ENCODE measurements around the gene SAXO1.
"Not testable (repeated sequence)": the region's sequence is repeated elsewhere in the genome, so short reads cannot be mapped to it uniquely, and the experiment has no call there.

Gene SAXO1

GRCh38 chr9:18969128-18969527, 63.9 kb downstream of the SAXO1 start:
- TF ChIP-seq Cebpa-rat (IDR thresholded peaks at IDR 0.05) = no peak
- no peaks in the 10 kb centered on the region for H3K27me3 ChIP-seq
- H3K36me3 ChIP-seq = no peaks in the 10 kb centered on the region
- H3K4me3 ChIP-seq = no peak overlapping the region
- no peak overlapping the region for H3K27ac ChIP-seq
- H4K20me1 ChIP-seq = no peaks in the 10 kb centered on the region
- no peak overlapping the region for H3K9ac ChIP-seq
- peaks cover 21 to 46% (median 27%) of the 10 kb centered on the region in 11 experiments for H3K9me3 ChIP-seq (replicated peaks in 1 of 11)
- no peaks in the 10 kb centered on the region for H3K4me1 ChIP-seq
- H3K4me2 ChIP-seq = no peak overlapping the region

- Histone ChIP-seq H3K9me3 (replicated peaks in 1 of 11) (0 out of 22 replicates have a peak, but pooled peaks cover 0 to 2% (median 0%) of the 10 kb centered on the region in 11 experiments), H3K36me3 (no peaks in the 10 kb centered on the region), H3K9ac (no peak overlapping the region), H3K27me3 (no peaks in the 10 kb centered on the region), H3K4me2 (no peak overlapping the region), H4K20me1 (no peaks in the 10 kb centered on the region), H3K4me3 (no peak overlapping the region), H3K27ac (no peak overlapping the region), H3K4me1 (peaks cover 0 to 8% (median 6%) of the 10 kb centered on the region in 10 experiments; a peak in 13 of 20 replicates)
- TF ChIP-seq Cebpa-rat (IDR thresholded peaks at IDR 0.05) = no peak
Measured at GRCh38 chr9:18955626-18956025, 77.4 kb downstream of the SAXO1 start.

- H4K20me1 ChIP-seq = no peaks in the 10 kb centered on the region
- H3K4me2 ChIP-seq = peak overlapping the region in 7 of 11 experiments; percentile 4 to 55 (median 35); a peak in 10 of 22 replicates
- H3K9ac ChIP-seq = no peak overlapping the region
- H3K36me3 ChIP-seq = no peaks in the 10 kb centered on the region
- no peak for TF ChIP-seq Cebpa-rat (IDR thresholded peaks at IDR 0.05)
- H3K4me3 ChIP-seq = no peak overlapping the region
- H3K4me1 ChIP-seq = peaks cover 21 to 44% (median 33%) of the 10 kb centered on the region in 10 experiments
- H3K27ac ChIP-seq = 0 out of 22 replicates have a peak overlapping the region, but pooled peaks of 2 of the 11 experiments have one; percentile 1 to 15
- 0 out of 22 replicates have a peak, but pooled peaks cover 0 to 6% (median 0%) of the 10 kb centered on the region in 11 experiments for H3K9me3 ChIP-seq (replicated peaks in 1 of 11)
- no peaks in the 10 kb centered on the region for H3K27me3 ChIP-seq
Measured at GRCh38 chr9:18951936-18952335, 81.1 kb downstream of the SAXO1 start.

GRCh38 chr9:18947892-18948339, 85.1 kb downstream of the SAXO1 start:
- Histone ChIP-seq H3K27me3 (no peaks in the 10 kb centered on the region), H3K4me2 (peak overlapping the region; percentile 56 to 90 (median 82)), H3K4me1 (peaks cover 33 to 83% (median 63%) of the 10 kb centered on the region in 10 experiments), H3K36me3 (no peaks in the 10 kb centered on the region), H3K4me3 (peak overlapping the region in 1 of 10 experiments; percentile 20; a peak in 2 of 20 replicates), H3K27ac (peak overlapping the region; percentile 59 to 96 (median 91); a peak in 21 of 22 replicates), H3K9ac (peak overlapping the region in 10 of 11 experiments; percentile 36 to 80 (median 74); a peak in 19 of 22 replicates), H3K9me3 (replicated peaks in 1 of 11) (peaks cover 0 to 23% (median 6%) of the 10 kb centered on the region in 11 experiments; a peak in 9 of 22 replicates), H4K20me1 (no peaks in the 10 kb centered on the region)
- TF ChIP-seq Cebpa-rat (IDR thresholded peaks at IDR 0.05) = peak in 9 of 11 experiments; percentile 26 to 86 (median 73); a peak in 14 of 22 replicates

GRCh38 chr9:18942801-18943200, 90.2 kb downstream of the SAXO1 start:
- H3K27ac ChIP-seq = peak overlapping the region in 9 of 11 experiments; percentile 0 to 96 (median 54); a peak in 17 of 22 replicates
- peak overlapping the region in 4 of 11 experiments; percentile 20 to 44 (median 27); a peak in 4 of 22 replicates for H3K9ac ChIP-seq
- no peaks in the 10 kb centered on the region for H4K20me1 ChIP-seq
- H3K36me3 ChIP-seq = no peaks in the 10 kb centered on the region
- no peak for TF ChIP-seq Cebpa-rat (IDR thresholded peaks at IDR 0.05)
- peaks cover 26 to 56% (median 43%) of the 10 kb centered on the region in 10 experiments for H3K4me1 ChIP-seq
- H3K27me3 ChIP-seq = no peaks in the 10 kb centered on the region
- H3K9me3 ChIP-seq (replicated peaks in 1 of 11) = peaks cover 0 to 20% (median 6%) of the 10 kb centered on the region in 11 experiments; a peak in 10 of 22 replicates
- peak overlapping the region; percentile 19 to 83 (median 76); a peak in 21 of 22 replicates for H3K4me2 ChIP-seq
- no peak overlapping the region for H3K4me3 ChIP-seq

GRCh38 chr9:18941060-18941740, 91.8 kb downstream of the SAXO1 start:
- H3K9ac ChIP-seq = no peak overlapping the region
- H3K27me3 ChIP-seq = no peaks in the 10 kb centered on the region
- H3K27ac ChIP-seq = no peak overlapping the region
- H3K4me2 ChIP-seq = no peak overlapping the region
- no peak for TF ChIP-seq Cebpa-rat (IDR thresholded peaks at IDR 0.05)
- peaks cover 0 to 27% (median 6%) of the 10 kb centered on the region in 11 experiments; a peak in 11 of 22 replicates for H3K9me3 ChIP-seq (replicated peaks in 1 of 11)
- no peaks in the 10 kb centered on the region for H4K20me1 ChIP-seq
- H3K4me3 ChIP-seq = no peak overlapping the region
- peaks cover 13 to 40% (median 29%) of the 10 kb centered on the region in 10 experiments for H3K4me1 ChIP-seq
- no peaks in the 10 kb centered on the region for H3K36me3 ChIP-seq

GRCh38 chr9:18939943-18940342, 93.1 kb downstream of the SAXO1 start:
- Histone ChIP-seq H3K4me2 (no peak overlapping the region), H3K4me1 (peaks cover 13 to 29% (median 24%) of the 10 kb centered on the region in 10 experiments), H3K9me3 (replicated peaks in 1 of 11) (peaks cover 0 to 14% (median 0%) of the 10 kb centered on the region in 11 experiments; a peak in 7 of 22 replicates), H4K20me1 (no peaks in the 10 kb centered on the region), H3K27ac (peak overlapping the region in 1 of 11 experiments; percentile 3; a peak in 1 of 22 replicates), H3K9ac (no peak overlapping the region), H3K27me3 (no peaks in the 10 kb centered on the region), H3K36me3 (no peaks in the 10 kb centered on the region), H3K4me3 (no peak overlapping the region)
- no peak for TF ChIP-seq Cebpa-rat (IDR thresholded peaks at IDR 0.05)

GRCh38 chr9:18936094-18936871, 96.7 kb downstream of the SAXO1 start:
- Histone ChIP-seq H3K4me1 (no peaks in the 10 kb centered on the region), H3K27me3 (no peaks in the 10 kb centered on the region), H3K9ac (no peak overlapping the region), H3K9me3 (replicated peaks in 1 of 11) (peaks cover 0 to 19% (median 8%) of the 10 kb centered on the region in 11 experiments; a peak in 12 of 22 replicates), H3K36me3 (no peaks in the 10 kb centered on the region), H3K4me3 (no peak overlapping the region), H4K20me1 (no peaks in the 10 kb centered on the region), H3K4me2 (no peak overlapping the region), H3K27ac (no peak overlapping the region)
- no peak for TF ChIP-seq Cebpa-rat (IDR thresholded peaks at IDR 0.05)

- no peak overlapping the region for H3K27ac ChIP-seq
- no peak overlapping the region for H3K4me3 ChIP-seq
- H3K9ac ChIP-seq = no peak overlapping the region
- peaks cover 0 to 19% (median 8%) of the 10 kb centered on the region in 11 experiments; a peak in 12 of 22 replicates for H3K9me3 ChIP-seq (replicated peaks in 1 of 11)
- H3K36me3 ChIP-seq = no peaks in the 10 kb centered on the region
- no peak for TF ChIP-seq Cebpa-rat (IDR thresholded peaks at IDR 0.05)
- no peak overlapping the region for H3K4me2 ChIP-seq
- no peaks in the 10 kb centered on the region for H4K20me1 ChIP-seq
- no peaks in the 10 kb centered on the region for H3K4me1 ChIP-seq
- H3K27me3 ChIP-seq = no peaks in the 10 kb centered on the region
Measured at GRCh38 chr9:18935541-18935940, 97.5 kb downstream of the SAXO1 start.

- not testable (repeated sequence) for H3K27ac ChIP-seq, H4K20me1 ChIP-seq, H3K9ac ChIP-seq, H3K4me2 ChIP-seq, H3K4me3 ChIP-seq, H3K36me3 ChIP-seq, H3K4me1 ChIP-seq, H3K27me3 ChIP-seq
- H3K9me3 ChIP-seq (replicated peaks in 1 of 11) = peaks cover 0 to 13% (median 9%) of the 10 kb centered on the region in 11 experiments; a peak in 16 of 22 replicates
Measured at GRCh38 chr9:18930611-18931010, 102.4 kb downstream of the SAXO1 start.

Measured in BLaER1 treated with 17β-estradiol and CSF1 and Interleukin-3, amounts not matched to agents 10 nM and 100 nM (cell line).